GM06990 (cell line): ENCODE data around the gene GLE1.
"Not testable (repeated sequence)": the region's sequence is repeated elsewhere in the genome, so short reads cannot be mapped to it uniquely, and the experiment has no call there.

Source experiments
- DNase-seq: peaks from one replicate; pipeline ENCODE4 v3.0.0-alpha.2; 2011; ENCODE audit not compliant: insufficient read length; ENCODE audit errors: extremely low read depth
- H3K27me3 ChIP-seq: replicated peaks from 2 replicates; pipeline ENCODE4 v1.6.0; 2011; ENCODE audit warnings: low read length; ENCODE audit not compliant: control insufficient read depth, insufficient read depth
- H3K36me3 ChIP-seq: 2 replicates; pipeline ENCODE4 v1.5.1; 2011; ENCODE audit warnings: low read length; ENCODE audit not compliant: control insufficient read depth, insufficient read depth
- H3K4me3 ChIP-seq: replicated peaks from 2 replicates; pipeline ENCODE4 v1.5.1; 2011; ENCODE audit warnings: low read depth, mild to moderate bottlenecking, control low read depth, low read length
- CTCF ChIP-seq: IDR thresholded peaks from 2 replicates; pipeline ENCODE4 v1.5.1; 2011; ENCODE audit warnings: low read length, control low read depth, mild to moderate bottlenecking, inconsistent platforms; ENCODE audit not compliant: insufficient read depth, poor library complexity, severe bottlenecking

The GLE1 gene

GRCh38 chr9:128497824-128498610 lies 6.5 kb upstream of the GLE1 start:
- Histone ChIP-seq H3K36me3 (peaks cover 20% of the 10 kb centered on the region), H3K4me3 (no peak overlapping the region), H3K27me3 (no peaks in the 10 kb centered on the region)
- TF ChIP-seq CTCF: no peak
- no peak for DNase-seq

- no peak for DNase-seq
- TF ChIP-seq CTCF: no peak
- Histone ChIP-seq H3K36me3 (peaks cover 20% of the 10 kb centered on the region), H3K4me3 (no peak overlapping the region), H3K27me3 (no peaks in the 10 kb centered on the region)
These were observed 5.6 kb upstream of the GLE1 start for GRCh38 chr9:128498911-128499310.

- no peaks in the 10 kb centered on the region for H3K27me3 ChIP-seq
- H3K36me3 ChIP-seq: peaks cover 13% of the 10 kb centered on the region
- DNase-seq: no peak
- H3K4me3 ChIP-seq: no peak overlapping the region
- no peak for TF ChIP-seq CTCF
These were observed 4.6 kb upstream of the GLE1 start for GRCh38 chr9:128499920-128500319.

- not testable (repeated sequence) for DNase-seq, H3K27me3 ChIP-seq, H3K36me3 ChIP-seq, H3K4me3 ChIP-seq
These were observed 1.1 kb upstream of the GLE1 start for GRCh38 chr9:128503415-128503825.

GRCh38 chr9:128503870-128504269 lies 649 bp upstream of the GLE1 start:
- peak overlapping the region; percentile 76 for H3K4me3 ChIP-seq
- peaks cover 2% of the 10 kb centered on the region for H3K36me3 ChIP-seq
- TF ChIP-seq CTCF: no peak
- DNase-seq: peak; percentile 15
- H3K27me3 ChIP-seq: no peaks in the 10 kb centered on the region

GRCh38 chr9:128505414-128505765 lies 871 bp downstream of the GLE1 start:
- Histone ChIP-seq H3K4me3 (peak overlapping the region; percentile 76), H3K36me3 (no peaks in the 10 kb centered on the region; the same call in 1 of the 2 replicates), H3K27me3 (no peaks in the 10 kb centered on the region)
- TF ChIP-seq CTCF: no peak
- no peak for DNase-seq

- not testable (repeated sequence) for H3K27me3 ChIP-seq, H3K4me3 ChIP-seq, H3K36me3 ChIP-seq, DNase-seq
These were observed 1.4 kb downstream of the GLE1 start for GRCh38 chr9:128505906-128506305.
